SJCRH30 (cell line): ENCODE results near the gene THAP7. TPM values are rescaled to one million over a fixed set of nuclear protein-coding genes. Genes with fewer than 3 reads are reported as not detected.

Experiments
- DNase-seq, 2 experiments: peaks; one replicate each; pipeline ENCODE4 v3.0.0-alpha.2; 2015 to 2020
- H3K27ac ChIP-seq: fragments of 250-450 bp; sonication (Bioruptor Pico); 2 replicates; pipeline ENCODE4 v1.5.1; 2020; ENCODE audit warnings: mild to moderate bottlenecking, moderate library complexity
- H3K27me3 ChIP-seq: fragments of 250-450 bp; sonication (Bioruptor Pico); 2 replicates; pipeline ENCODE4 v1.5.1; 2020; ENCODE audit warnings: mild to moderate bottlenecking, moderate library complexity
- H3K36me3 ChIP-seq: fragments of 250-450 bp; sonication (Bioruptor Pico); 2 replicates; pipeline ENCODE4 v1.5.1; 2020; ENCODE audit warnings: mild to moderate bottlenecking, moderate library complexity
- H3K4me1 ChIP-seq: fragments of 250-450 bp; sonication (Bioruptor Pico); 2 replicates; pipeline ENCODE4 v1.5.1; 2020; ENCODE audit warnings: mild to moderate bottlenecking, moderate library complexity
- H3K4me3 ChIP-seq: fragments of 250-450 bp; sonication (Bioruptor Pico); 2 replicates; pipeline ENCODE4 v1.5.1; 2020; ENCODE audit warnings: mild to moderate bottlenecking, moderate library complexity
- H3K9me3 ChIP-seq: fragments of 250-450 bp; sonication (Bioruptor Pico); replicated peaks from 2 replicates; pipeline ENCODE4 v1.5.1; 2020; ENCODE audit warnings: mild to moderate bottlenecking, moderate library complexity
- total RNA-seq: library from RNA; depleted of rRNA; stranded (reverse); fragments of >200 nt; shearing (Covaris generic); gene quantifications from 2 replicates; pipeline ENCODE4 v1.2.3, GENCODE V29; 2014; rRNA removed

THAP7 gene
- total RNA-seq, 1 experiment from 2014 or later = 42.1 TPM

- Histone ChIP-seq H3K4me1 (no peaks in the 10 kb centered on the region), H3K4me3 (no peak overlapping the region), H3K36me3 (peaks cover 53% of the 10 kb centered on the region), H3K27me3 (no peaks in the 10 kb centered on the region), H3K27ac (no peak overlapping the region), H3K9me3 (no peaks in the 10 kb centered on the region)
- no peak for DNase-seq
Observed at GRCh38 chr22:20951932-20952380, 50.0 kb downstream of the THAP7 start.

- no peak overlapping the region for H3K27ac ChIP-seq
- no peak overlapping the region for H3K4me3 ChIP-seq
- H3K27me3 ChIP-seq = no peaks in the 10 kb centered on the region
- H3K36me3 ChIP-seq = peaks cover 56% of the 10 kb centered on the region
- DNase-seq = no peak
- H3K9me3 ChIP-seq = no peaks in the 10 kb centered on the region
- no peaks in the 10 kb centered on the region for H3K4me1 ChIP-seq
Observed at GRCh38 chr22:20951151-20951931, 50.6 kb downstream of the THAP7 start.

- no peaks in the 10 kb centered on the region for H3K4me1 ChIP-seq
- H3K4me3 ChIP-seq = no peak overlapping the region
- H3K27me3 ChIP-seq = no peaks in the 10 kb centered on the region
- H3K9me3 ChIP-seq = no peaks in the 10 kb centered on the region
- H3K36me3 ChIP-seq = peaks cover 68% of the 10 kb centered on the region
- no peak for DNase-seq
- H3K27ac ChIP-seq = no peak overlapping the region
Observed at GRCh38 chr22:20949698-20950183, 52.2 kb downstream of the THAP7 start.

Other genes with a start within 250 kb of the THAP7 start
- 0.04 TPM in 1 of 2 replicates, not detected in the other for gene SERPIND1, start 228.0 kb downstream of the THAP7 start, total RNA-seq
- gene PI4KA, start 143.3 kb downstream of the THAP7 start, total RNA-seq = 39.6 and 40.5 TPM in 2 replicates
- 15.5 and 17.7 TPM in 2 replicates for gene SNAP29, start 143.1 kb downstream of the THAP7 start, total RNA-seq
- gene CRKL, start 84.7 kb downstream of the THAP7 start, total RNA-seq = 81.7 and 85.6 TPM in 2 replicates
- gene AIFM3, start 34.9 kb downstream of the THAP7 start, total RNA-seq = 0.20 TPM in 1 of 2 replicates, not detected in the other
- gene LZTR1, start 19.8 kb downstream of the THAP7 start, total RNA-seq = 24.5 and 39.9 TPM in 2 replicates
- 10.0 and 11.3 TPM in 2 replicates for gene P2RX6, start 13.0 kb upstream of the THAP7 start, total RNA-seq
- not detected in 2 replicates for gene SLC7A4, start 30.4 kb upstream of the THAP7 start, total RNA-seq
- not detected in 2 replicates for gene LRRC74B, start 43.8 kb upstream of the THAP7 start, total RNA-seq